Measurements from ENCODE around the gene WDR64. TPM values are rescaled to one million over a fixed set of nuclear protein-coding genes. Genes with fewer than 3 reads are reported as not detected.
"Not testable (repeated sequence)": the region's sequence is repeated elsewhere in the genome, so short reads cannot be mapped to it uniquely, and the experiment has no call there.

Gene WDR64
- polyA plus RNA-seq, 2 of the 4 experiments (the other 2 are of a cell fraction) = not detected

GRCh38 chr1:241702442-241703373 is 50.6 kb downstream of the WDR64 start:
- peak in 1 of 2 experiments; percentile 17 for DNase-seq (ENCODE audit: low read depth in 1 of 2, low spot score in 1 of 2)
- POLR2A ChIA-PET = no interaction called here
- no peak for FAIRE-seq
- 73% methylated on average over 6 of the region's 6 CpGs for WGBS (ENCODE audit: missing lambda C conversion rate)
- ATAC-seq = no peak
- no peak for TF ChIP-seq RARB (CRISPR knock-in tag; IDR thresholded peaks at IDR 0.05)
- TF ChIP-seq FOSL2 (IDR thresholded peaks at IDR 0.05) = no peak
- peak; percentile 35; the same call in 1 of the 2 replicates for TF ChIP-seq FOSL2 (CRISPR knock-in tag; IDR thresholded peaks at IDR 0.05)
- CTCF ChIA-PET = no interaction called here
- peak overlapping the region; percentile 3 to 26; a peak in 3 of 6 replicates for H3K27ac ChIP-seq
- H3K4me3 ChIP-seq = no peak overlapping the region
- peaks cover 36% of the 10 kb centered on the region for H3K4me1 ChIP-seq
- H3K9me3 ChIP-seq = no peaks in the 10 kb centered on the region
- peak overlapping the region; percentile 45 for H3K4me2 ChIP-seq

DNA sequence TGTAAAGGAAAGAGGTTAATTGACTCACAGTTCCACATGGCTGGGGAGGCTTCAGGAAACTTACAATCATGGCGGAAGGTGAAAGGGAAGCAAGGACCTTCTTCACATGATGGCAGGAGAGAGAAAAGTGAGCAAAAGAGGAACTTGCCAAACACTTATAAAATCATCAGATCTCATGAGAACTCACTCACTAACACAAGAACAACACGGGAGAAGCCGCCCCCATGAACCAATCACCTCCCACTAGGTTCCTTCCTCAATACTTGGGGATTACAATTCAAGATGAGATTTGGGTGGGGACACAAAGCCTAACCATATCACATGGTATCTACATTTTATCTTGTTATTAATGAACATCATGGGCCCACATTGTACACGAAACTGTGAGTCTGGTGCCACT is 51.7 kb downstream of the WDR64 start:
- ATAC-seq; CTCF ChIA-PET; DNase-seq (ENCODE audit: low read depth in 1 of 2, low spot score in 1 of 2); H3K4me2 ChIP-seq; POLR2A ChIA-PET; H3K4me3 ChIP-seq; H3K9me3 ChIP-seq; FAIRE-seq: not testable (repeated sequence)
- peaks cover 43% of the 10 kb centered on the region for H3K4me1 ChIP-seq
- H3K27ac ChIP-seq = peak overlapping the region in 1 of 2 experiments; percentile 22; a peak in 1 of 6 replicates
- WGBS (ENCODE audit: missing lambda C conversion rate) = 91% methylated on average over 4 of the region's 4 CpGs

- FAIRE-seq = peak; percentile 96
- H3K4me3 ChIP-seq = no peak overlapping the region
- ATAC-seq = peak; percentile 52 to 53; a peak in 4 of 6 replicates
- CTCF ChIA-PET = no interaction called here
- DNase-seq (ENCODE audit: low read depth in 1 of 2, low spot score in 1 of 2) = peak in 1 of 2 experiments; percentile 44
- H3K4me2 ChIP-seq = peak overlapping the region; percentile 67
- peaks cover 43% of the 10 kb centered on the region for H3K4me1 ChIP-seq
- peak overlapping the region; percentile 68 to 73 for H3K27ac ChIP-seq
- 11% methylated on average over 2 of the region's 2 CpGs for WGBS (ENCODE audit: missing lambda C conversion rate)
- TF ChIP-seq RFX5 (IDR thresholded peaks at IDR 0.05) = peak; percentile 70
- no peak for TF ChIP-seq ZFP36 (IDR thresholded peaks at IDR 0.05; ENCODE audit: borderline replicate concordance, partially characterized antibody)
- no peak for TF ChIP-seq TP53 (CRISPR knock-in tag; IDR thresholded peaks at IDR 0.05)
- no peak for TF ChIP-seq FOSL2 (IDR thresholded peaks at IDR 0.05)
- TF ChIP-seq FOSL2 (CRISPR knock-in tag; IDR thresholded peaks at IDR 0.05) = peak; percentile 78
- no peak for TF ChIP-seq TFCP2L1 (CRISPR knock-in tag; IDR thresholded peaks at IDR 0.05)
- no peak for TF ChIP-seq RARB (CRISPR knock-in tag; IDR thresholded peaks at IDR 0.05)
- POLR2A ChIA-PET = no interaction called here
- no peaks in the 10 kb centered on the region for H3K9me3 ChIP-seq
Measured at GRCh38 chr1:241706257-241706656, 54.2 kb downstream of the WDR64 start.

DNA sequence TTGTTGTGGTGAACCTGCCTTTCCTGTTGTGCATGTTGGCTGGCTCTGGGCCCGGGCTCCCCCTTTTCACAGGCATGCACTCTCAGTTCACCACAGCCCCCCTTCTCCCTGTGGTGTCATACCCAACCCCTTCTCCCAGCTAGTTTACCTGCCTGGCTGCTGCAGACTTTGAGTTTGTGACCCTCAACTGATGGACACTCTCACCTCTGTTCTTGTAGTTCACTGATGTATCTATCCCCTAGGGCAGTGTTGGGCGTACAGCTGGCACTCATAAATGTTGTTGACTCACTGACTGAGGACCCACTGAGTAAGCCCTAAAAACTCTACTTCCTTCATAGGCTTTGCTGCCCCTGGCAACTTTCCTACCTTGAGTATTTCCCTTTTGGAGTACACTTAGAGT is 54.9 kb downstream of the WDR64 start:
- 10% methylated on average over 2 of the region's 2 CpGs for WGBS (ENCODE audit: missing lambda C conversion rate)
- no peak overlapping the region for H3K4me3 ChIP-seq

More for the DNA sequence above, 54.9 kb downstream of the WDR64 start:
- H3K4me1 ChIP-seq = peaks cover 39% of the 10 kb centered on the region
- TF ChIP-seq, protein P1, sequence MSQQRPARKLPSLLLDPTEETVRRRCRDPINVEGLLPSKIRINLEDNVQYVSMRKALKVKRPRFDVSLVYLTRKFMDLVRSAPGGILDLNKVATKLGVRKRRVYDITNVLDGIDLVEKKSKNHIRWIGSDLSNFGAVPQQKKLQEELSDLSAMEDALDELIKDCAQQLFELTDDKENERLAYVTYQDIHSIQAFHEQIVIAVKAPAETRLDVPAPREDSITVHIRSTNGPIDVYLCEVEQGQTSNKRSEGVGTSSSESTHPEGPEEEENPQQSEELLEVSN (IDR thresholded peaks at IDR 0.05; ENCODE audit: borderline replicate concordance, low read depth) = no peak
- TF ChIP-seq GATA3 (IDR thresholded peaks at IDR 0.05; ENCODE audit: borderline replicate concordance) = peak; percentile 79
- no peak for TF ChIP-seq PHF8 (IDR thresholded peaks at IDR 0.05; ENCODE audit: borderline replicate concordance, low read depth)
- no peak for TF ChIP-seq NR3C1 (IDR thresholded peaks at IDR 0.05)
- 0 out of 5 replicates have a peak, but pooled peaks of 1 of the 2 experiments have one; percentile 42 for TF ChIP-seq JUN (IDR thresholded peaks at IDR 0.05)
- no peak for TF ChIP-seq CBX8 (IDR thresholded peaks at IDR 0.05)
- TF ChIP-seq, protein P2, sequence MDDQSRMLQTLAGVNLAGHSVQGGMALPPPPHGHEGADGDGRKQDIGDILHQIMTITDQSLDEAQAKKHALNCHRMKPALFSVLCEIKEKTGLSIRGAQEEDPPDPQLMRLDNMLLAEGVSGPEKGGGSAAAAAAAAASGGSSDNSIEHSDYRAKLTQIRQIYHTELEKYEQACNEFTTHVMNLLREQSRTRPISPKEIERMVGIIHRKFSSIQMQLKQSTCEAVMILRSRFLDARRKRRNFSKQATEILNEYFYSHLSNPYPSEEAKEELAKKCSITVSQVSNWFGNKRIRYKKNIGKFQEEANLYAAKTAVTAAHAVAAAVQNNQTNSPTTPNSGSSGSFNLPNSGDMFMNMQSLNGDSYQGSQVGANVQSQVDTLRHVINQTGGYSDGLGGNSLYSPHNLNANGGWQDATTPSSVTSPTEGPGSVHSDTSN (IDR thresholded peaks at IDR 0.05) = peak; percentile 85
- TF ChIP-seq FOSL2 (IDR thresholded peaks at IDR 0.05) = peak; percentile 51; the same call in 1 of the 2 replicates
- TF ChIP-seq FOSL2 (CRISPR knock-in tag; IDR thresholded peaks at IDR 0.05) = peak; percentile 67
- TF ChIP-seq TP53 (CRISPR knock-in tag; IDR thresholded peaks at IDR 0.05) = no peak
- 0 out of 4 replicates have a peak, but pooled peaks of 1 of the 2 experiments have one; percentile 25 for TF ChIP-seq CEBPB (IDR thresholded peaks at IDR 0.05)
- no peak for TF ChIP-seq ZFP36 (IDR thresholded peaks at IDR 0.05; ENCODE audit: borderline replicate concordance, partially characterized antibody)
- TF ChIP-seq RNF2 (IDR thresholded peaks at IDR 0.05; ENCODE audit: borderline replicate concordance, low read depth) = no peak
- TF ChIP-seq POLR2A (IDR thresholded peaks at IDR 0.05; ENCODE audit: low read length) = no peak
- no peak for TF ChIP-seq HOXB5 (CRISPR knock-in tag; IDR thresholded peaks at IDR 0.05)
- TF ChIP-seq MAX (IDR thresholded peaks at IDR 0.05) = peak; percentile 72
- peak; percentile 56 for TF ChIP-seq JUNB (IDR thresholded peaks at IDR 0.05)
- peak overlapping the region; percentile 68 to 75 for H3K27ac ChIP-seq
- DNase-seq (ENCODE audit: low read depth in 1 of 2, low spot score in 1 of 2) (peak; percentile 31 to 71), ATAC-seq (peak; percentile 78 to 93), FAIRE-seq (peak; percentile 72)
- ChIA-PET POLR2A (no interaction called here), CTCF (no interaction called here)
- H3K4me2 ChIP-seq = peak overlapping the region; percentile 67
- H3K9me3 ChIP-seq = no peaks in the 10 kb centered on the region

Data from A549 (cell line).